Hematopoietic multipotent progenitor cell treated with erythropoietin and hydrocortisone succinate and interleukin-3 and kit ligand, for 15 days (in vitro differentiated cells): ENCODE data around the gene GNG3.
"Not testable (repeated sequence)": the region's sequence is repeated elsewhere in the genome, so short reads cannot be mapped to it uniquely, and the experiment has no call there.

Experiments
- DNase-seq: peaks from one replicate; pipeline ENCODE4 v3.0.0-alpha.2; 2015; ENCODE audit warnings: low spot score

GNG3 gene

DNA sequence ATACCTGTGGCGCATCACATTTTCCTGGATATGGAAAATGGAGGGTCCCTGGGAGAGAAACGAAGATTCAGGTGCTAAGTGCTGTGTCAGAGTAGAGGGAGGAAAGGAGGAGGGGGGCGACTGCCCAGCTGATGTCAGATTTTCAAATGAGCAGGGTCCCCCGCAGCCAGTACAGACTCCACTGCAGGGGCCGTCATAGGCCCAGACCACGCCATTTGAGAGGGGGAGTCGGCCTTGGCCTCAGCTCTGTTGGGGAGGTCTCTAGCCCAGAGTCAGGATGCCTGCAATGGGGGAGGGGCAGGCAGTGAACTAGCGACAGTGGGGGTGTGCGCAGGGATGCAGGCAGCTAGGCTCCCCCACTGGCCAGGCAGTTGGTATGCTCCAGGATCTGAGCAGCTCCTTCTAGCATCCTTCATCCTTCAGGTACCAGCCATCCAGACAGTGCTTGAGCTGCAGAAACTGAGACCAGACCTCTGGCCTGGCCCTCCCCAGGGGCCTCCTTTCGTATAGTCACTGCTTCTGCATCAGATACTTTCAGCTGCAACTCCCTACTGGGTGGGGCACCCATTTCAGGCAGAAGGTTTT, at the start of gene GNG3, which contains the start of gene BSCL2:
GNG3 (plus strand) TSS at position 400 of the 585 bp plus-strand sequence. CDS start 620 bp downstream, outside the sequence.
BSCL2 (minus strand) TSS at position 148 of the 585 bp plus-strand sequence. CDS start 229 bp downstream, outside the sequence.
- DNase-seq, result peak; percentile 23

DNA sequence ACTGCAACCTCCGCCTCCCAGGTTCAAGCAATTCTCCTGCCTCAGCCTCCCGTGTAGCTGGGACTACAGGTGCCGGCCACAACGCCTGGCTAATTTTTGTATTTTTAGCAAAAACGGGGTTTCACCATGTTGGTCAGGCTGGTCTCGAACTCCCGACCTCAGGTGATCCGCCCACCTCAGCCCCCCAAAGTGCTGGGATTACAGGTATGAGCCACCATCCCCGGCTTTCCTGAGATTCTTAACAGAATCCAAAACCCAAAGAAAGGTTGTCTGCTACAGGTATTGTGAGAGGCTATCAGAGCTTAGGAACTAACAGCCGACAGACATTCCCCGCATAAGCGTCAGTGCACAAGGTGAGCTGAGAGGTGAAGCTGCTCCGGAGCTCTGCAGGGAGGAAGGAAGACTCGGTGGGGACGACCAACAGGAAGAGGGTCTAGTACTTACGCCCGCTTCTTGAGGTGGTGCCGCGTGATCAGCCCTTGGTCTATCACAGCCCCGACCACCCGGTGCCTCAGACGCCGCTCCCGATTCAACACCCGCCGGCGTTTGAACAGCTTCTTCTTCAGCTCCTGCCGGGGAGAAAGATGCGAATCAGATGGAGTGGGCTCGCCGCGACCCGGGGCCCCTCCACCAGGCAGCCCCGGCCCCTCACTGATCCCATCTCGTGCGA, 42.9 kb upstream of the GNG3 start:
- no peak for DNase-seq

DNA sequence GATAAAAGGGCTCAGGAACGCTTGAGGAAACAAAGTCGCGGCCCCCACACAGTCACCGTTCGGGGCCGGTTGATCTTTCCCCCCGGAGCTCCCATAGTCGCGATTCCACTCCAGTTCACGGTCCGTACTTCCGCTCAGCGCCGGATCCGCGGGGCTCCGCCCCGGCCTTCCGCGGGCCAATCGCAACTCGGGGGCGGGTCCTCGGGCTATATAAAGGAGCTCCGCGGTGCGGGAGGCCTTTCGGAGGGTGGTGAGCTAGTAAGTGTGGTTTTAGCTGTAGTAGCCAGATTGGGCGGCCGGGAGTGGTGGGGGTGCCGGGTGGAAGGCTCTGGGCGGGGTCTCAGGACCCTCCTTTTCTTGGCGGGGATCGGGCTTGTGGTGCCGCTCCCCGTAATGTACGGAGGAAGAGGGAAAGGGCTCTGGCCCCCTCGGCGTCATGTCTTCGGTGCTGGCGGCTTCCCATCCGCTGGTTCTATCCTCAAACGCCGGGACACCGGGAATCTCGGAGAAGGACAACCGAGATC, 42.3 kb upstream of the GNG3 start, which contains the start of the genes C11orf98 and CSKMT:
C11orf98 (minus strand) TSS at position 136 of the 524 bp plus-strand sequence; CDS start at position 95, 41 bp downstream.
CSKMT (plus strand) TSS at position 238 of the 524 bp plus-strand sequence. CDS start 568 bp downstream, outside the sequence.
- DNase-seq, result peak; percentile 94

DNA sequence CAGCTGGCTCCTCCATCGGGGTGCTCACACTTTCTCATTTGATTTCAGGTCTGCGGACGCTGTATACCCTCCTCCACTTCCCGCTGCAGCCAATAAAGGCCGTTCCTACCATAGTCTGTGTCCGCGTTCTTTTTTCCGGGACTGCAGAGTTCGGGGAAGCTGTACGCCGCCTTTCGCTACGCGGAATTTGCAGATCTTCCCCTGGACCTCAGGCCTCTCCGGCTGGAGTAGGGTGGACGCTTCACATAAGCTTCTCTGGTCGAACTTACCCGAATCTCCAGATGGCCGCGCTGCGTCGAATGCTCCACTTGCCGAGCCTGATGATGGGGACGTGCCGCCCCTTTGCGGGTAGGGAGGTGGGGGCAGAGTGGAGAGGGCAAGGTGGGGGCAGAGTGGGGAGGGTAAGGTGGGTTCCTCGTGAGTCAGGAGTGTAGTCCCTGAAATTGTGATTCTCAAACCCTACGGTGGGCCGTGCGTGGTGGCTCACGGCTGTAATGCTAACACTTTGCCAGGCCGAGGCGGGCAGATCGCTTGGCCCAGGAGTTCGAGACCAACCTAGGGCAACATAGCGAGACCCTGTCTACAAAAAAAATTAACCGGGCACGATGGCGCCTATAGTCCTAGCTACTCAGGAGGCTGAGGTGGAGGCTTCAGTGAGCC, 41.7 kb upstream of the GNG3 start:
- no peak for DNase-seq

DNA sequence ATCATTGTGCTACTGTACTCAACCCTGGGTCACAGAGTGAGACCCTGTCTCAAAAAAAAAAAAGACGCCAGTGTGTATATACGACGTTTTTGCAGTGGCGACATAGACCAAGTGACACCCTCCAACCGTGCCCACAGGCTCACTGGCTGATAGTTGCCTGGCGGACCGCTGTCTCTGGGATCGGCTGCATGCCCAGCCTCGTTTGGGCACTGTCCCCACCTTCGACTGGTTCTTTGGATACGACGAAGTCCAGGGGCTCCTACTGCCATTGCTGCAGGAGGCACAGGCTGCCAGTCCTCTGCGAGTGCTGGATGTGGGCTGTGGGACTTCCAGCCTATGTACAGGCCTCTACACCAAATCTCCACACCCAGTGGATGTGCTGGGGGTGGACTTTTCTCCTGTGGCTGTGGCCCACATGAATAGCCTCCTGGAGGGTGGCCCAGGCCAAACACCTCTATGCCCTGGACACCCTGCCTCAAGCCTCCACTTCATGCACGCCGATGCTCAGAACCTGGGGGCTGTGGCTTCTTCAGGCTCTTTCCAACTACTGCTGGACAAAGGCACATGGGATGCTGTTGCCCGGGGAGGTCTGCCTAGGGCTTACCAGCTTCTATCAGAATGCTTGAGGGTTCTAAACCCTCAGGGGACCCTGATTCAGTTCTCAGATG, 41.1 kb upstream of the GNG3 start:
- no peak for DNase-seq

DNA sequence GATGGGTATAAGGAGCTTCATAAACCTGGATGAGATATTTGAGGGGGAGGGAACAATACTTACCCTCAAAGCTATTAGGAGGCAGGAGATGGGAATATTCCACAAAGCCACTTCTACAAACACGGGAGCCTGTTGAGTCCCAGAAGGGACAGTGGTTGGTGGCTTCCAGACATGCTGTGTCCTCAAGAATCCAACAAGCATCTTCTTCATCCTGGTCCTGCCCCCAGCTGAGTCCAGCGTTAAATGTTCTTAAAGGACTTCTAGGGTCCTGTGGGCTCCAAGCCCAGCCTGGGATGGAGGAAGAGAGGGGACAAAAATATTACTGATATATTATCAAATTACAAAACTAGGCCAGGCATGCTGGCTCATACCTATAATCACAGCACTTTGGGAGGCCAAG, 40.0 kb upstream of the GNG3 start:
- no peak for DNase-seq

DNA sequence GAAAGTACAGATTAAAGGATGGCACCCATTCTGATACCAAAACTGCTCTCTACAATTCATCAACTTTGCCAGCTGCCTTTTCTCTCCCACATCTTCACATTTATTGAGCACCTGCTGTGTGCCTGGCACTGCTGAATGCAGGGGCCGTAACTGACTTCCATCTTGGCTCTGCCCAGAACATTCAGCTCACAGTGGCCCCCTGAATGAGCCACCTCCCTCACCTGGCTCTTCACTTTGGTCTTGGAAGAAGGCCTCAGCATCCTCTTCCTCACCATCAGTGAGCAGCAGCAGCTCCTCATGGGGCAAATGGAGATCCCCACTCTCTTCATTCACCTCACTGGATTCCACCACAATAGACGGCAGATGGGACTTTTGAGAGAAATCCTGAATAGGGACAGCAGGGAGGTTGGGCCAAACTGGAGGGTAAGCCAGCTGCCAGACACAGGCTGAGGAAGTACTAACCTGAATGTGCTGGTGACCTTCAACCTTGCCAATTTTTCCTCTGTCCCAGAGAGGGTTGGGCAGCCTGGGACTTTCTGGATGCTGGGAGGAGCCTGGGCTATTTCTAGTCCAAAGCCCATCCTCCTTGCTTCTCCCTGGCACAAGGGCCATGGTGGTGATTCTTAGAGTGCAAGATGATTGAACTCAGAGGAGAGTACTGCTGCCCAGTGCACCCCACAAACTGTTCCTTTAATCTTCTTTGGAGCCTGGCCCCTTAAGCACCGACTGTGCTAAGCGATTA, 37.9 kb upstream of the GNG3 start:
- peak; percentile 17 for DNase-seq

DNA sequence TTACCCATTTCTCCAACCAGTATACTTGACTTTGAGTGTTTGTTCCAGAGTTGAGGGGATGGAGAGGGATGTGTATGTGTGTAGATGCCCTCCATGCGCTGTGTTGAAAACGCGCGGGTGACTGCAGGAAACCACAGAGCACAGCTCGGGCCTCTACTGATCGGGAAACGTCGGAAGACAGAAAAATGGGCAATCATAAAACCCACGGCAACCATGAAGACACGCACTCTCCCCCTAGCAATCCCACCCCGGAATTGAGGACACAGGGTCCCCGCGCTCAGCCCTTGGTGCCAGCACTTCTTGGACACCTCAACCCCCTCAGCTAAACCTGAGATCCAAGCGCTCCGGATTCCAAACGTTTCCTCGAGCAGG, 36.3 kb upstream of the GNG3 start:
- DNase-seq, result no peak

DNA sequence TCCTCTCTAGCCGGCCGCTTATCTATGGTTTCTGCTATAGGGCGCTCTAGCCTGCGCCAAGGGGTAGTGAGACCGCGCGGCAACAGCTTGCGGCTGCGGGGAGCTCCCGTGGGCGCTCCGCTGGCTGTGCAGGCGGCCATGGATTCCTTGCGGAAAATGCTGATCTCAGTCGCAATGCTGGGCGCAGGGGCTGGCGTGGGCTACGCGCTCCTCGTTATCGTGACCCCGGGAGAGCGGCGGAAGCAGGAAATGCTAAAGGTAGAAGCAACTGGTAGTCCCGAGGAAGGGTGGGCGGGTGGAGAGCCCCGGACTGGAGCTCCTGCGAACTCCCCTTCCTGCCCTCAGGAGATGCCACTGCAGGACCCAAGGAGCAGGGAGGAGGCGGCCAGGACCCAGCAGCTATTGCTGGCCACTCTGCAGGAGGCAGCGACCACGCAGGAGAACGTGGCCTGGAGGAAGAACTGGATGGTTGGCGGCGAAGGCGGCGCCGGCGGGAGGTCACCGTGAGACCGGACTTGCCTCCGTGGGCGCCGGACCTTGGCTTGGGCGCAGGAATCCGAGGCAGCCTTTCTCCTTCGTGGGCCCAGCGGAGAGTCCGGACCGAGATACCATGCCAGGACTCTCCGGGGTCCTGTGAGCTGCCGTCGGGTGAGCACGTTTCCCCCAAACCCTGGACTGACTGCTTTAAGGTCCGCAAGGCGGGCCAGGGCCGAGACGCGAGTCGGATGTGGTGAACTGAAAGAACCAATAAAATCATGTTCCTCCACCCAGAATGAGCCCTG, 35.7 kb upstream of the GNG3 start, which contains the start of the genes LBHD1 and UQCC3:
LBHD1 (minus strand) TSS at position 660 of the 782 bp plus-strand sequence. CDS start 2,236 bp downstream, outside the sequence.
UQCC3 (plus strand) TSS at position 66 of the 782 bp plus-strand sequence; CDS start at position 139, 73 bp downstream.
- DNase-seq, result peak; percentile 83

DNA sequence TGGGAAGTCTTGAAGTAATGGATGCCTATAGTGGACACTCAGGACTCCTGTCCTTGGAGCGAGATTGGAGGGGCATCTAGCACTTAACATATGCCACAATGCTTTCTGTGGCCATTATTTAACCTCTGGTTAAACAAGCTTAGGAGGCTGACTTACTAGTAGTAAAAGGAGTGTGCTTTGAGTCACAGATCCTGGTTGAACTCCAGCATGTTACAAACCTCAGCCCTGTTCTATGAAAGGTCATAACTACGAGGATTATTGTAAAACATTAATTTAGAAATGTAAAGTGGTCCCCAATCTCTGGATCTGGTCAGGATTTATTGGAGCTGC, 34.3 kb upstream of the GNG3 start:
- DNase-seq, result no peak

DNA sequence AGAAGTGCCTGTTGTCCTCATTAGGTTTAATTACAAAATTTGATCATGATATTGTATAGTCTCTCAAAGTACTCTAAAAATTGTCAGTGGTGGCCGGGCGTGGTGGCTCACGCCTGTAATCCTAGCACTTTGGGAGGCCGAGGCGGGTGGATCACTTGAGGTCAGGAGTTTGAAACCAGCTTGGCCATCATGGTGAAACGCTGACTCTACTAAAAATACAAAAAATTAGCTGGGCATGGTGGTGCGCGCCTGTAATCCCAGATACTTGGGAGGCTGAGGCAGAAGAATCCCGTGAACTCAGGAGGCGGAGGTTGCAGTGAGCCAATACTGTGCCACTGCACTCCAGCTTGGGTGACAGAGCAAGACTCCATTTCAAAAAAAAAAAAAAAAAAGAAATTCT, 32.1 kb upstream of the GNG3 start:
- DNase-seq, result not testable (repeated sequence)

DNA sequence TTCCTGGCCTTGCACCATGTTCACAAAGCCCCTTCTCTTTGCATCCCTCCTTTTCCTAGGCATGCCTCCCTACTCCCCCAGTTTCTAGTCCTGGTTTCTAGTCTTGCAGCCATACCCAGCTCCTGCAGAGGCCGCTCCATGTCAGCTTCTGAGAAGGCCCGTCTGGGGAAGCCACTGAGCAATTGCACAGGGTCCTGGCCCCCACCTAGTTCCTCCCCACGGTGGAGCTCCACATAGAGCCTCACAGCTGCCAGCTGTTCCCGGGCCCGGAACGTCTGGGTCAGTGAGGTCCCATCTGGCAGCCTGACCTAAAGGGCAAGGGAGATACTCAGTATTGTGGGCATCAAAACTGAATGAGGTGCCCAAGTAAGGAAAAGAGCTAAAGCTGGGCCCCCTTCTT, 30.8 kb upstream of the GNG3 start:
- no peak for DNase-seq

DNA sequence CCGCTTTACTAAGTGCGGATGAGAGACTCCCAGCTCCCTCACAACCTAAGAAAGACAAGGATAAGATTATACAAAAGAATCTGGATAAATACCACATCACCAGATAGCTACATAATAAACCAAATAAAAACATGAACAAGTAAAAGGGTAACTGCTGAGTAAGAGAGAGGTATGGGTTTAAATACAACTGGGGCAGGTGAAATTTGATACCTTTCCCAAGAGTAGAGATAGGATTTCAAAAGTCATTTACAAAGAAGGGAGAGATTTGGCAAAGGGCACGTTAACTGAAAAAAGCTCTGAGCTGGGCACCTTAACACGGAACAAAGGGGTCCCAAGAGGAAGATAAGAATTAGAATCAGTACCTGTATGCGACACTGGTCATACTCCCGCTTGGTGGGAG, 30.3 kb upstream of the GNG3 start:
- DNase-seq, result no peak

DNA sequence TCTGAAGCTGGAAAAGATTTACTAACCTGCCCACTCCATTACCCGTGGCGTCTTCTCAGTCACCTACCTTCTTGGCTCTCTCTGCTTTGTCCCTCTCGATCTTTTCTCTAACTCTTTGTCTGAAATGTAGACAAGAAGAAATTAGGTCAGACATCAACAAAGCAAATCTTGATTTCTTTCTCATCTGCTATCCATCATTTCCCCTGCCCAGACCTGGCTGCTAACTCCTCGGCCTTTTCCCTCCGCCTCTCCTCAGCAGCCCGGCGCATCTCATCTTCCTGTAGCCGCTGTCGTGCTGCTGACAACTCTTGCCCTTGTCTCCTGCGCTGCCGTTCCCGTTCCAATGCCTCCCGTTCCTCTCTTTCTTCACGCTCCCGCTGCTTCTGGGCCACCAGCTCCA, 29.8 kb upstream of the GNG3 start:
- DNase-seq, result no peak

DNA sequence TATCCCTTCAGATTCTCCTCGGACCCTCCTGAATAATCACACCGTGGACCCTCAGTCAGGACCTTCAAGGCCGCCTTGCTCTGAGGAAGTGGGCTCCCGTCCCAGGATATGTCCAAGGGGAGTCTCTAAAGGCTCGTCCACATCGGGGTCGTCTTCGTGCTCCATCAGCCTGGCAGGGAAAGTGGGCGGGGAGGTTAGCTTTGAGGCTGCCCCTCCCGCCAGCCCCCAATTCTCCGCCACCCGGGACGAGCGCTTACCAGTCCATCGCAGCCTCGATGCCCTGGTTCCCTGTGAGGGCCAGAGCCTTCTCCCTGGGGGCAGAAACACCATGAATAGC, 29.1 kb upstream of the GNG3 start:
- DNase-seq, result no peak

DNA sequence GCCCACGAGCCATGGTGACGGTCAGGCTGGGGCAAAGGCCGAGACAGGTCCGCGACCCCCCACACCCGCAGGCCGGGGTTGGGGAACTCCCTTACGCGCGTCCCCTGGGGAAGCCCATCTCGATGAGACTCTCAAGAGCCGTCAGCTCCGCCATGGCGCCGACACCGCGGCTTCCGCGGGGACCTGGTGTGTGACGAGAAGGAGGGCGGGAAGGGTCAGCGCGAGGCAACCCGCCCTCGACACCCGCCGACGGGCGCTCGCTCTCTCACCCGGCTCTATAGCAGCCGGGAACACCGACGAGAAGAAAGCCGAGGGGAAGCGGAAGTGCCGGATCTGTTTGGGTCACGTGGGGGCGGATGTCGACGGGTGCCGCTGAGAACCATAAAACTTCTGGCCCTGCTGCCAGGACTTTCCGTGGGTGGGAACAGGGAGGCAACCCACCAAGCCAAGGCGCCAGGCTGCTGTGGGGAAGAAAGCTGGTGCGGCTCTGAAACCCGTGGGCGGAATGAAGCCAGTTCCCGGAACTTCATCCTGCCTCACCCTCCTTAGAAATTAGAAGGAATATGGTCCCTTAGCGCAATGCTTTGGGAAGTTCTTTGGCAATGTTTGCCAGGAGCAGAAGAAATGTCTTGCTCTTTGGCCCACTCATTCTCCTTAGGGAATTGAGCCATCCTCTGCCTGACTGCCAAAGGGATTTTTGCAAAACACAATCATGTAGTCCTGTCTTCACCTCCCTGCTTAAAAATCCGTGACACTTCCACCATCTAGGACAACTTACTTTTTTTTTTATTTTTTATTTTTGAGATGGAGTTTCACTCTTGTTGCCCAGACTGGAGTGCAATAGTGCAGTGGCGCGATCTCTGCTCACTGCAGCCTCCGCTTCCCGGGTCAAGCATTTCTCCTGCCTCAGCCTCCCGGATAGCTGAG, 28.4 kb upstream of the GNG3 start, which contains the start of gene UBXN1:
UBXN1 (minus strand) TSS at position 304 of the 927 bp plus-strand sequence; CDS start at position 154, 150 bp downstream.
- peak; percentile 85 for DNase-seq

DNA sequence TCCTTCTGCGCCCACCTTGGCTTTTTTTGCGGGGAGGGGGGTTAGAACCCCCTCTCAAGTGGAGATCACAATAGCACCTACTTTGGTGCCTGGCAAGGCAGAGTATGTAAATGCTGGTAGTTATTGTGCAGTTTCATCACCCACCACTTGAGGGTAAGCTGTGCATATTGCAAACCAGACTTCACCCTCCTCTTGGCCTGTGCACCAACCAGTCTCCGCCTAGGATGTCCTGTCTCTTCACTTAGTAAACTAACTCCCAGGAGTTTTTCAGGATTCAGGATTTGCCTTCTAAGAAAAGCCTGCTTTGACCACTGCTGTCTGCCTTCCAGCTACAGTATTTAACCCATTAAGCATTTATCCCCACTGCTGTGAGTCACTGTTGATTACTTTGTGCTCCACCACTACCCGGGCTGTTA, 26.6 kb upstream of the GNG3 start:
- peak; percentile 60 for DNase-seq

DNA sequence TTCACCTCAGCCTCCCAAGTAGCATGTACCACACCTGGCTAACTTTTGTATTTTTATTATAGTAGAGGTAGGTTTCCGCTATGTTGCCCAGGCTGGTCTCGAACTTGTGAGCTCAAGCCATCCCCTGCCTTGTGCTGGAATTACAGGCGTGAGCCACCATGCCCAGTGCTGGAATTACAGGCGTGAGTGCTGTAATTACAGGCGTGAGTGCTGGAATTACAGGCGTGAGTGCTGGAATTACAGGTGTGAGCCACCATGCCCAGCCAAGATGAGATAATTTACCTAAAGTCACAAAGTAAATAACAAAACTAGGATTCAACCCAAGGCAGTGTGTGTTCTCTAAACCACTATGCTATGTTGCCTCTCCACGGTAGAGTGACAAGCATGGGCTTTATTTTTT, 25.0 kb upstream of the GNG3 start:
- DNase-seq, result no peak
